ENCODE data around the gene SLC34A1. TPM values are rescaled to one million over a fixed set of nuclear protein-coding genes. Genes with fewer than 3 reads are reported as not detected.
"Not testable (repeated sequence)": the region's sequence is repeated elsewhere in the genome, so short reads cannot be mapped to it uniquely, and the experiment has no call there.

SLC34A1 gene
- total RNA-seq, 2 experiments from 2014 or later = 0.35 to 0.63 TPM

DNA sequence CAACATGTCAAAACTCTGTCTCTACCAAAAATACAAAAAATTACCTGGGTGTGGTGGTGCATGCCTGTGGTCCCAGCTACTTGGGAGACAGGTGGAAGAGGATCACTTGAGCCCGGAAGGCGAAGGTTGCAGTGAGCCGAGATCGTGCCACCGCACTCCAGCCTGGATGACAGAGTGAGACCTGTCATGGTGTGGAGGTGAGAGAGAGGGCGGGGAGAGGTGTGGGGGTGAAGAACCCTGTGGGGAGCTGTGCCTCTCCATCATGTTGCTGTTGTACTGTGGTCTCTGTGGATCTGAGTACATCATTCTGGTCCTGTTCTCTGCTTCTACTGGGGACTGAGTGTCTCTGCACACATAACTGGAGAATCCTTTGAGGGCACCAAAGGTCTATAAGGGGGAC, 11.3 kb upstream of the SLC34A1 start:
- Histone ChIP-seq H2AFZ (ENCODE audit: low read length) (no peak overlapping the region), H3K4me1 (ENCODE audit: insufficient read depth, low read length, poor library complexity, severe bottlenecking) (peaks cover 42% of the 10 kb centered on the region), H3K9me3 (ENCODE audit: low read length) (no peaks in the 10 kb centered on the region), H4K20me1 (ENCODE audit: insufficient read depth, low read length) (no peaks in the 10 kb centered on the region), H3K4me2 (ENCODE audit: low read length) (peak overlapping the region; percentile 59; the same call in 1 of the 2 replicates), H3K36me3 (ENCODE audit: insufficient read depth, low read length) (peaks cover 27% of the 10 kb centered on the region), H3K27ac (ENCODE audit: low read depth, low read length, poor library complexity, severe bottlenecking) (peak overlapping the region; percentile 32), H3K4me3 (ENCODE audit: low read depth, low read length, poor library complexity, severe bottlenecking) (no peak overlapping the region), H3K9me2 (ENCODE audit: insufficient read depth, low read length) (no peaks in the 10 kb centered on the region), H3K79me2 (ENCODE audit: insufficient read depth, low read depth, low read length) (no peaks in the 10 kb centered on the region)
- no peak for TF ChIP-seq EZH2phosphoT487 (IDR thresholded peaks at IDR 0.05; ENCODE audit: borderline replicate concordance, low read depth, low read length)
- TF ChIP-seq, protein P1, sequence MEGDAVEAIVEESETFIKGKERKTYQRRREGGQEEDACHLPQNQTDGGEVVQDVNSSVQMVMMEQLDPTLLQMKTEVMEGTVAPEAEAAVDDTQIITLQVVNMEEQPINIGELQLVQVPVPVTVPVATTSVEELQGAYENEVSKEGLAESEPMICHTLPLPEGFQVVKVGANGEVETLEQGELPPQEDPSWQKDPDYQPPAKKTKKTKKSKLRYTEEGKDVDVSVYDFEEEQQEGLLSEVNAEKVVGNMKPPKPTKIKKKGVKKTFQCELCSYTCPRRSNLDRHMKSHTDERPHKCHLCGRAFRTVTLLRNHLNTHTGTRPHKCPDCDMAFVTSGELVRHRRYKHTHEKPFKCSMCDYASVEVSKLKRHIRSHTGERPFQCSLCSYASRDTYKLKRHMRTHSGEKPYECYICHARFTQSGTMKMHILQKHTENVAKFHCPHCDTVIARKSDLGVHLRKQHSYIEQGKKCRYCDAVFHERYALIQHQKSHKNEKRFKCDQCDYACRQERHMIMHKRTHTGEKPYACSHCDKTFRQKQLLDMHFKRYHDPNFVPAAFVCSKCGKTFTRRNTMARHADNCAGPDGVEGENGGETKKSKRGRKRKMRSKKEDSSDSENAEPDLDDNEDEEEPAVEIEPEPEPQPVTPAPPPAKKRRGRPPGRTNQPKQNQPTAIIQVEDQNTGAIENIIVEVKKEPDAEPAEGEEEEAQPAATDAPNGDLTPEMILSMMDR (conservative IDR thresholded peaks at IDR 0.05; ENCODE audit: low read length) = no peak
- no TSS peak for BruUV-seq (replicated peaks)
- no peak for DNase-seq (ENCODE audit: low spot score)
- ChIA-PET POLR2A (interaction anchor here (0.5 to 2.3 kb wide), 4 partner anchors 17 to 570 kb away, joined by 3 to 7 read pairs (median 3); no protein-coding TSS in a partner anchor), CTCF (ENCODE audit: unreplicated experiment) (interaction anchor here (0.6 kb wide), 1 partner anchor 169 kb away, joined by 3 read pairs; no protein-coding TSS in a partner anchor)
- intact Hi-C loops (cut with micrococcal nuclease; ENCODE audit: unreplicated experiment) = no loop called here

DNA sequence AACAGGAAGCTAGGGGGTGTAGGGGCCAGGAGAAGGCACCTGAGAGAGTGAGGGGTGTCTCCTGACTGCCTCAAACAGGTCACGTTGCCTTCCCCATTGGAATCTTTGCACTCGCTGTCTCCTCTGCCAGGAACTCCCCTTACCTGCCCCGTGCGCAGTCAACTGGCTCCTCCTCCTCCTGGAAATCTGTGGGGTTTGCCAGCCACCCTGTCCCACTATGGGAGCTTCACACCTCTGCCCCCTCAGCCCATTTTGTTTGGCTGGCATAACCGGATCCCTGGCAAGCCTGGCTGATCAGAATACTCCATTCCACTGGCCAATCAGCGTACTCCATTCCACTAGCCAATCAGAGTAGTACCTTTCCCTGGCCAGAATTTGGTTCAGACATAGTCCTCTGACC, 10.4 kb upstream of the SLC34A1 start:
- no peak overlapping the region for H3K4me2 ChIP-seq (ENCODE audit: low read length)
- H2AFZ ChIP-seq (ENCODE audit: low read length) = no peak overlapping the region
- H4K20me1 ChIP-seq (ENCODE audit: insufficient read depth, low read length) = no peaks in the 10 kb centered on the region
- no peaks in the 10 kb centered on the region for H3K9me3 ChIP-seq (ENCODE audit: low read length)
- no TSS peak for BruUV-seq (replicated peaks)
- H3K27ac ChIP-seq (ENCODE audit: low read depth, low read length, poor library complexity, severe bottlenecking) = no peak overlapping the region
- no peak overlapping the region for H3K4me3 ChIP-seq (ENCODE audit: low read depth, low read length, poor library complexity, severe bottlenecking)
- intact Hi-C loops (cut with micrococcal nuclease; ENCODE audit: unreplicated experiment) = no loop called here
- no peaks in the 10 kb centered on the region for H3K9me2 ChIP-seq (ENCODE audit: insufficient read depth, low read length)
- POLR2A ChIA-PET = interaction anchor here (0.6 to 2.3 kb wide), 2 partner anchors 16 to 1740 kb away, joined by 3 to 7 read pairs; no protein-coding TSS in a partner anchor
- no peaks in the 10 kb centered on the region for H3K79me2 ChIP-seq (ENCODE audit: insufficient read depth, low read depth, low read length)
- CTCF ChIA-PET (ENCODE audit: unreplicated experiment) = no interaction called here
- peaks cover 18% of the 10 kb centered on the region; the same call in 1 of the 2 replicates for H3K36me3 ChIP-seq (ENCODE audit: insufficient read depth, low read length)
- peaks cover 38% of the 10 kb centered on the region for H3K4me1 ChIP-seq (ENCODE audit: insufficient read depth, low read length, poor library complexity, severe bottlenecking)
- no peak for DNase-seq (ENCODE audit: low spot score)
- TF ChIP-seq EZH2phosphoT487 (IDR thresholded peaks at IDR 0.05; ENCODE audit: borderline replicate concordance, low read depth, low read length) = no peak
- TF ChIP-seq, protein P1 (conservative IDR thresholded peaks at IDR 0.05; ENCODE audit: low read length) = no peak

DNA sequence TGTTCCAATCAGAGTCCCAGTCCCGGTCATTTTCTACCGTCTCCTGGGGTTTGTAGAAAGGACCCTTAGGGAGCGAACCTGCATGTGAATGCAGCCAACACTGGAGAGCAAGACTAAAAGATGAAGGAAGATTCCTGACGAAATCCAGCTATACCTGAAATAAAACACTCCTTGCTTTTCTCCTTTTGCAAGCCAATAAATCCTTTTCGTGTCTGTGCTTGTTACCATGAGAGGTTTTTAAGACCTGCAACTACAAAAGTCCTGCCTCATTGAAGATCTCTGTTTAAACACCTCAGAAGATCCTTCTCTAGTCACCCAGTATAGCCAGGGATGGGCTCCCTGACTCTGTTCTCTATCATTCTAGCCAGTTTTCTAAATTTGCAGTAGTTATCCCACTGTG, 10.0 kb upstream of the SLC34A1 start:
- H3K9me3 ChIP-seq (ENCODE audit: low read length) = no peaks in the 10 kb centered on the region
- no TSS peak for BruUV-seq (replicated peaks)
- H3K36me3 ChIP-seq (ENCODE audit: insufficient read depth, low read length) = peaks cover 14% of the 10 kb centered on the region; the same call in 1 of the 2 replicates
- H3K4me1 ChIP-seq (ENCODE audit: insufficient read depth, low read length, poor library complexity, severe bottlenecking) = peaks cover 34% of the 10 kb centered on the region
- H4K20me1 ChIP-seq (ENCODE audit: insufficient read depth, low read length) = no peaks in the 10 kb centered on the region
- intact Hi-C loops (cut with micrococcal nuclease; ENCODE audit: unreplicated experiment) = no loop called here
- POLR2A ChIA-PET = interaction anchor here (0.6 kb wide), 1 partner anchor 1741 kb away, joined by 3 read pairs; no protein-coding TSS in a partner anchor
- H3K9me2 ChIP-seq (ENCODE audit: insufficient read depth, low read length) = no peaks in the 10 kb centered on the region
- CTCF ChIA-PET (ENCODE audit: unreplicated experiment) = no interaction called here
- no peak overlapping the region for H3K4me3 ChIP-seq (ENCODE audit: low read depth, low read length, poor library complexity, severe bottlenecking)
- H3K79me2 ChIP-seq (ENCODE audit: insufficient read depth, low read depth, low read length) = no peaks in the 10 kb centered on the region
- H3K4me2 ChIP-seq (ENCODE audit: low read length) = no peak overlapping the region
- H3K27ac ChIP-seq (ENCODE audit: low read depth, low read length, poor library complexity, severe bottlenecking) = no peak overlapping the region
- DNase-seq (ENCODE audit: low spot score) = no peak
- no peak overlapping the region for H2AFZ ChIP-seq (ENCODE audit: low read length)
- TF ChIP-seq, protein P1 (conservative IDR thresholded peaks at IDR 0.05; ENCODE audit: low read length) = no peak
- TF ChIP-seq EZH2phosphoT487 (IDR thresholded peaks at IDR 0.05; ENCODE audit: borderline replicate concordance, low read depth, low read length) = no peak

DNA sequence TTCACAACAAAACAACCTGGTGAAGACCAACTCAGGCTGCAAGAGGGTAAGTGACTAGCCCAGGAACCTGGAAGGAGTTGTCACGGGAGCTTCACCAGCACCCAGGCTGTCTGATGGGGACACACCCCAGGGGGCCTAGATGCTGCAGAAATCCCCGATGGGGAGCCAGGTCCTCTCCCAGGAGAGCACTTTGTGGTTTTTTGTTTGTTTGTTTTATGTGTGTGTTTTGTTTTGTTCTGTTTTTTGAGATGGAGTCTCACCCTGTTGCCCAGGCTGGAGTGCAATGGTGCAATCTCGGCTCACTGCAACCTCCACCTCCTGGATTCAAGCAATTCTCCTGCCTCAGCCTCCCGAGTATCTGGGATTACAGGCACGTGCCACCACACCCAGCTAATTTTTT, 8.7 kb upstream of the SLC34A1 start:
- CTCF ChIA-PET (ENCODE audit: unreplicated experiment); H3K9me2 ChIP-seq (ENCODE audit: insufficient read depth, low read length); DNase-seq (ENCODE audit: low spot score); H3K27ac ChIP-seq (ENCODE audit: low read depth, low read length, poor library complexity, severe bottlenecking); BruUV-seq (replicated peaks); H3K4me3 ChIP-seq (ENCODE audit: low read depth, low read length, poor library complexity, severe bottlenecking); H3K9me3 ChIP-seq (ENCODE audit: low read length); H3K4me2 ChIP-seq (ENCODE audit: low read length); H3K36me3 ChIP-seq (ENCODE audit: insufficient read depth, low read length); H2AFZ ChIP-seq (ENCODE audit: low read length); H4K20me1 ChIP-seq (ENCODE audit: insufficient read depth, low read length); intact Hi-C loops (cut with micrococcal nuclease; ENCODE audit: unreplicated experiment); H3K79me2 ChIP-seq (ENCODE audit: insufficient read depth, low read depth, low read length): not testable (repeated sequence)
- POLR2A ChIA-PET = interaction anchor here (0.6 to 0.8 kb wide), 3 partner anchors 14 to 41 kb away, joined by 3 to 5 read pairs (median 4); no protein-coding TSS in a partner anchor
- peaks cover 21% of the 10 kb centered on the region for H3K4me1 ChIP-seq (ENCODE audit: insufficient read depth, low read length, poor library complexity, severe bottlenecking)

Data from OCI-LY7 (cell line).